Loucy (cell line): Measurements from ENCODE around the gene CYP46A1.
A peak's percentile ranks its signal among the peaks of the same experiment; 100 is the strongest.

Experiments
- H2AFZ ChIP-seq: fragments of 200-600 bp; sonication (generic); 2 replicates; pipeline ENCODE4 v1.6.0; 2016; ENCODE audit warnings: antibody characterized with exemption, mild to moderate bottlenecking, low read length, moderate library complexity
- H3F3A ChIP-seq: fragments of 200-600 bp; 2 replicates; pipeline ENCODE4 v1.6.0; 2016; ENCODE audit warnings: antibody characterized with exemption, low read depth, mild to moderate bottlenecking
- H3K27me3 ChIP-seq: fragments of 200-600 bp; sonication (generic); 2 replicates; pipeline ENCODE4 v1.6.1; 2014; ENCODE audit warnings: low read length, mild to moderate bottlenecking; ENCODE audit not compliant: insufficient read depth, poor library complexity, severe bottlenecking
- H3K36me3 ChIP-seq: fragments of 200-600 bp; sonication (generic); 2 replicates; pipeline ENCODE4 v1.6.1; 2016; ENCODE audit warnings: low read length; ENCODE audit not compliant: insufficient read depth
- H3K4me1 ChIP-seq: fragments of 200-600 bp; sonication (generic); 2 replicates; pipeline ENCODE4 v1.5.1; 2014; ENCODE audit warnings: low read length, mild to moderate bottlenecking; ENCODE audit not compliant: insufficient read depth, poor library complexity, severe bottlenecking
- H3K4me2 ChIP-seq: fragments of 200-600 bp; sonication (generic); 2 replicates; pipeline ENCODE4 v1.6.0; 2014; ENCODE audit warnings: antibody characterized with exemption, low read length, low read depth, mild to moderate bottlenecking; ENCODE audit not compliant: poor library complexity, severe bottlenecking
- H3K4me3 ChIP-seq: fragments of 200-600 bp; sonication (generic); 2 replicates; pipeline ENCODE4 v1.5.1; 2014; ENCODE audit warnings: low read length, mild to moderate bottlenecking, mixed read lengths; ENCODE audit not compliant: poor library complexity, severe bottlenecking
- H3K79me2 ChIP-seq: fragments of 200-600 bp; sonication (generic); 2 replicates; pipeline ENCODE4 v1.6.1; 2014; ENCODE audit warnings: low read length; ENCODE audit not compliant: insufficient read depth
- H3K9ac ChIP-seq: fragments of 200-600 bp; sonication (generic); 2 replicates; pipeline ENCODE4 v1.6.0; 2014; ENCODE audit warnings: mild to moderate bottlenecking, low read depth, low read length, moderate library complexity; ENCODE audit not compliant: poor library complexity, severe bottlenecking
- H3K9me2 ChIP-seq: fragments of 200-600 bp; sonication (generic); replicated peaks from 2 replicates; pipeline ENCODE4 v1.6.1; 2016; ENCODE audit warnings: low read depth, low read length, mixed read lengths
- H3K9me3 ChIP-seq: fragments of 200-600 bp; sonication (generic); 2 replicates; pipeline ENCODE4 v1.6.1; 2014; ENCODE audit warnings: mild to moderate bottlenecking, antibody characterized with exemption, low read length, low read depth; ENCODE audit not compliant: insufficient read depth
- H4K20me1 ChIP-seq: fragments of 200-600 bp; sonication (generic); 2 replicates; pipeline ENCODE4 v1.6.0; 2014; ENCODE audit warnings: antibody characterized with exemption, low read length, mild to moderate bottlenecking; ENCODE audit not compliant: insufficient read depth, poor library complexity, severe bottlenecking
- CTCF ChIP-seq: fragments of 200-600 bp; sonication (generic); conservative IDR thresholded peaks from 2 replicates; pipeline ENCODE4 v1.5.1; 2014; ENCODE audit warnings: mild to moderate bottlenecking, antibody characterized with exemption, low read length
- EZH2phosphoT487 ChIP-seq: fragments of 200-600 bp; IDR thresholded peaks from 2 replicates; pipeline ENCODE4 v1.6.1; 2018; ENCODE audit warnings: antibody characterized with exemption, mild to moderate bottlenecking, moderate library complexity, borderline replicate concordance

Gene CYP46A1

GRCh38 chr14:99681101-99681831 lies 2.8 kb upstream of the CYP46A1 start:
- TF ChIP-seq CTCF (no peak), EZH2phosphoT487 (no peak)
- Histone ChIP-seq H3K36me3 (no peaks in the 10 kb centered on the region), H4K20me1 (no peaks in the 10 kb centered on the region), H3K9ac (no peak overlapping the region), H2AFZ (no peak overlapping the region), H3K79me2 (no peaks in the 10 kb centered on the region), H3K27me3 (no peaks in the 10 kb centered on the region), H3K4me2 (no peak overlapping the region), H3K4me3 (no peak overlapping the region), H3K9me2 (no peaks in the 10 kb centered on the region), H3F3A (no peaks in the 10 kb centered on the region), H3K4me1 (peaks cover 4% of the 10 kb centered on the region), H3K9me3 (no peaks in the 10 kb centered on the region)

GRCh38 chr14:99681832-99682148 lies 2.3 kb upstream of the CYP46A1 start:
- TF ChIP-seq EZH2phosphoT487 (no peak), CTCF (no peak)
- Histone ChIP-seq H2AFZ (no peak overlapping the region), H3K79me2 (no peaks in the 10 kb centered on the region), H3K4me3 (no peak overlapping the region), H3K9me2 (no peaks in the 10 kb centered on the region), H3K4me2 (no peak overlapping the region), H3K36me3 (no peaks in the 10 kb centered on the region), H3K27me3 (no peaks in the 10 kb centered on the region), H3F3A (no peaks in the 10 kb centered on the region), H3K4me1 (peaks cover 4% of the 10 kb centered on the region), H3K9ac (no peak overlapping the region), H3K9me3 (no peaks in the 10 kb centered on the region), H4K20me1 (no peaks in the 10 kb centered on the region)

GRCh38 chr14:99682809-99683618 lies 1.1 kb upstream of the CYP46A1 start:
- Histone ChIP-seq H3K9me2 (no peaks in the 10 kb centered on the region), H3K9me3 (no peaks in the 10 kb centered on the region), H3K4me3 (peak overlapping the region; percentile 99), H3K4me1 (peaks cover 10% of the 10 kb centered on the region), H3K27me3 (no peaks in the 10 kb centered on the region), H4K20me1 (no peaks in the 10 kb centered on the region), H3F3A (no peaks in the 10 kb centered on the region), H2AFZ (peak overlapping the region; percentile 100), H3K9ac (peak overlapping the region; percentile 83), H3K4me2 (peak overlapping the region; percentile 97), H3K36me3 (no peaks in the 10 kb centered on the region), H3K79me2 (no peaks in the 10 kb centered on the region)
- peak; percentile 85 for TF ChIP-seq CTCF
- TF ChIP-seq EZH2phosphoT487, result no peak
